SW480 (cell line): ENCODE data around the gene PAQR9.

Source experiments
- DNase-seq: peaks from one replicate; pipeline ENCODE4 v3.0.0-alpha.2; 2016; ENCODE audit warnings: low spot score

Gene PAQR9

GRCh38 chr3:142951794-142952193, 11.7 kb downstream of the PAQR9 start:
- no peak for DNase-seq

DNA sequence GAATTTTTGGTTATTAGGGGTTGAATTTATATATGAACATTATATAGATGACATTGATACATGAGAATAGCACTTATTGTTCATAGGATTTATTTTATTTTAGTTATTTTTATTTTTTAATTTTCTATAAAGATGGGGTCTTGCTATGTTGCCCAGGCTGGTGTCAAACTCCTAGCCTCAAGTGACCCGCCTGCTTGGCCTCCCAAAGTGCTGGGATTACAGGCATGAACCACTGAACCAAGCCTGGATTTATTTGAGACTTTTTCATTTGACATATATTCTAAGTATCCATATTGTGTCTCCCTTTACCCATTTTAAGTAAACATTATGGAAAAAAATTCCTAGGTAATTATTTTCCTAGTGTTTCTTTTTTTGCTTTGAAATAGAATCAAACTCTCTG, 12.5 kb downstream of the PAQR9 start:
- no peak for DNase-seq

- DNase-seq: no peak
These were observed 15.5 kb downstream of the PAQR9 start for GRCh38 chr3:142947799-142948575.

GRCh38 chr3:142947352-142947751, 16.1 kb downstream of the PAQR9 start:
- DNase-seq: no peak

GRCh38 chr3:142946861-142947260, 16.6 kb downstream of the PAQR9 start:
- DNase-seq: no peak

- DNase-seq: no peak
These were observed 18.5 kb downstream of the PAQR9 start for GRCh38 chr3:142945023-142945422.

DNA sequence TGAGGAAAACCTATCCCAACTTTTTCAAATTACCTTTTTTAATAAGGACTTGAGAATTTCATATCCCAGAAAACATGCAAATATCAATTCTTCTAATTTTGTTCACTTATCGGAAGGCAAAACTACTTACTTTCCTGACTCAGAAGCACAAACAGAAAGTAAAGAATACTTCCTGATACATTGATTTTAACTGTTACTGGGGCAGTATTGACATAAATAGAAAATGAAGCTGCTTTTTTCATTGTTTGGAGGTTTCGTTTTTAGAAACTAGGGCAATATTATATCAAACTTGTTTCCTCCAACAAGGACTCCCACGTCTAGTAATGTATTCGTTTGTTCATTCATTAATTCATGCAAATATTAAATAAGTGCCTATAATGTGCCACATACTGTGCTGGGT, 19.1 kb downstream of the PAQR9 start:
- no peak for DNase-seq

DNA sequence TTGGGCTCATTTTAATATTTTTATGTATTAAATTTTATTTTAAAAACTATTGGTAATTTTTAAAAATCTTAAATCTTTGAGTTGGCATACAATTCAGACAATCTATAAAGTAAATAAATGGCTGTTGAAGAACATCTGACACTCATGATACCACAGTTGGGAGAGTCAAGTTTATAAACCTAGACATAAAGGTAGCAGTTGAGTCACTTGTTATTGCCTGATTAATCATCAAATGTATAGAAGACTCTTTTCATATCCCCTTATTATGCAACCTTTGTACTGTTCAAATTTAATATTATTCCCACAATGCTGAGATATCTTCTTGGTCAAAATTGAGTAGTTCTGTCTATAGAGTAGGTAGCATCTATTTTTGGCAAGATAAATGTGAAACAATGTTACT, 19.6 kb downstream of the PAQR9 start:
- DNase-seq: no peak

GRCh38 chr3:142943349-142943748, 20.1 kb downstream of the PAQR9 start:
- DNase-seq: no peak

DNA sequence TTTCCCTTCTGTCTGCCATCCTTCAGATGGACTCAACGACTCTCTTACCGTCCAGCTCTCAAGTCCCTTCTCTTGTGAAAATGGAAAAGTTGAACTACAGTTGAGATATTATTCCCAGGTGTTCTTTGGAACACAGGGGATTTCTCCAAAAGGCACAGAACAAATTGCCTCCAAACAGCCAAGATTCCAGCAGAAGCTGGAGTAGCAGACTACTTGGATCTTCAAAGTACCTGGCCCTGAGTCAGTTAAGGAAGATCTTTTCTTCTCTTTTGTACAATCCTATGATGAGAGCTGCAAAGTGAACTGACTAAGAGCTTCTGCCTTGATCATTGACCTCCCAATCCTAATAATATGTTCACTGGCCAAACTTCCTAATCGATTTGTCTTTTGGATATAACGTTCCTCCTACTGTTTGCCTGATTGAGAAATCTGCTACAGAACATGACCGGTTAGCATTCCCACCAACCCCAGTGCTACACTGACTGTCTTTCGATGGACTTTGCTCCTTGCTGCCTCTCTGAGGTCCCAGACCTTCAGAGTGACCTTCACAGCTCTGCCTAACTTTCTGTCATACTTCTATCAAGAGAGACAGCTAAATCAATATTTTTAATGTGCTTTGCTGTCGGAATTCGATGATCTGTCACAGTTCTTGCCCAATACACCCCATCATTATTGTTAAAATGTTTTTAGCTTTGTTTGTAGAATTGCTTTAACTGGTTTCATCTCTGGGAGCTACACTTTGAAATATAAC, 21.9 kb downstream of the PAQR9 start:
- no peak for DNase-seq

- DNase-seq: no peak
These were observed 23.0 kb downstream of the PAQR9 start for GRCh38 chr3:142940472-142940871.

DNA sequence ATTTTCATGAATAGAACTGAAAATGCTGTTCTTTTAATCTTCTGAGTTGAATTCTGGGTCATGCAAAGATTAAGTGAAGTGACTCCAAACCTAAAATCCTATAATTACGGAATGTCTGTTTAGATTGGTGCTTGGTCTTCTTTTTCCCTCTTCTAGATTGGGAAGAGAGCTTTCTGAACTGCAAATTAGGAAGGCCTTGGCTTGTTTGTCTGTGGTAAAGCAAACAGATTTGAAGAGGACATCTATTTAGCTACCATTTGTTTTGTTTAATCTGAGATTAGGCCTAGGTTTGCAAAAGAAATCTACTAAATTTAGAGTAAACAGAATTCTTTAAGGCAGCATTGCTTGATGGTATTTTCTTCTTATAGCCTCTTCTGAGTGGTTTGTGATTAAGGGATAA, 23.5 kb downstream of the PAQR9 start:
- no peak for DNase-seq

GRCh38 chr3:142935963-142936362, 27.5 kb downstream of the PAQR9 start:
- DNase-seq: no peak

DNA sequence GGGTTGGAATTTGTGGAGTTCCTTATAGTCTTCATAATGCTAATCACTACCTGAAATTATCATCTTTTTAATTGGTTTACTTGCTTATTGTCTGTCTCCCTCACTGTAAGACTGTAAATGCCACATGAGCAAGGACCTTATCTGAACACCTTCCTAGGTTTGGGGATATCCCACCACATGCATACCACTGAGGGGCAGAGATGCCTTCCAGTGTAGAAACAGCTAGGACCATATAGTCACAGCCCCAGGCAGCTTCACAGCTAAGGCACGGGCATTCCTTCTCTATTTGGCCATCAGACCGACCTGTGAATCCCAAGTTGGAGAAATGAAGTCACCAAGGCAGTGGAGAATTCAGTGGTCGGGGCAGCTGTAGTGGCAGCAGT, 28.6 kb downstream of the PAQR9 start:
- DNase-seq: no peak

DNA sequence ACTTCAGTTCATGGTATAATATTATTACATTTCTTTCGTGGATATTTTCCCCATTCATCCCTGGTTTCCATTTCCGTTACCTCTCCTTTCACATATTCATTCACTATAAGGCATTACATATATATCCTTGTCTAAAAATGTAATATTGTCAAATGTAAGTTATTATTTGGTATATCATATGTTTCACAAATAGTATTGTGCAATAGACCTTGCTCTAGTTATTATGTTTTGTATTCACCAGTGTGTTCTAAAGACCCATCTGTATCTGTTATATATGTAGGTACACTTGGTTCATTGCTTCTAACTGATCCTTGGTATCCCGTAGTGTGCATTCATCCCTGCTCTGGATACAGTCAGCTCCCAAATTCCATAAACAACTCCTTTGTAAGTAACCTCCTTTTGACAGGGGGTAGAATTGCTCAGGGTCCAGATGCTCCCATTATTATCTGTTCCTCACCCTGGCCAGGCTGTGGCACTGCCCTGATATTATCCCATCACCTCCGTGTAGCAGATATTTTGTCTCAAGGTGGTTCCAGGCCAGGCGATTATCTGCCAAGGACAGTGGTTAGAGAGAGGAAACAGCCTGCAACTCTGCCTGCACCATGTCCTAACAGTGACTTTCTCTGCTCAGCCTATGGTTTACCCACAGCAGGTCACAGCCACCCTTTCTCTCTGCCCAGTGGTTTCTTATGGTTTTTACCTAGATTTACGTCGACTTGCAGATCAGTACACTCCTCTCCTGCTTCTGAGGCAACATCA, 29.2 kb downstream of the PAQR9 start:
- DNase-seq: no peak

GRCh38 chr3:142931222-142931621, 32.3 kb downstream of the PAQR9 start:
- DNase-seq: no peak

DNA sequence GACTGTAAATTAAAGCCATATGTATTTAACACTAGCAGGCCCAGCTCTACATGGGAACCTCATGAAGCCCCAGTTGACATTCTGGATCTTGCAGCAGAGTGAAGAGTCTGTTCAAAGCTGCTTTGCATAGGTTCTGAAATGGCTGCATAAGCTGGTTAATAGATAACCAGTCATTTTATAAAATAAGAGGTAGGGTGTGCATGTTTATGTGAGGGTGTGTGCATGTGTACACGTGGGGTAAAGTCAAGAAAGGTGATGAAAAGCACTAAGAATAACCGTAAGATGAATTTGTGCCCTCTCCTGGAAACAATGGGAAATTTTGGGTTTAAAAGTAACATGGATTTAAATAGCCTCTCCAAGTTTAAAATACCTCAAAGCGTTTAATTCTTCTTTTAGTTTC, 33.0 kb downstream of the PAQR9 start:
- DNase-seq: no peak

DNA sequence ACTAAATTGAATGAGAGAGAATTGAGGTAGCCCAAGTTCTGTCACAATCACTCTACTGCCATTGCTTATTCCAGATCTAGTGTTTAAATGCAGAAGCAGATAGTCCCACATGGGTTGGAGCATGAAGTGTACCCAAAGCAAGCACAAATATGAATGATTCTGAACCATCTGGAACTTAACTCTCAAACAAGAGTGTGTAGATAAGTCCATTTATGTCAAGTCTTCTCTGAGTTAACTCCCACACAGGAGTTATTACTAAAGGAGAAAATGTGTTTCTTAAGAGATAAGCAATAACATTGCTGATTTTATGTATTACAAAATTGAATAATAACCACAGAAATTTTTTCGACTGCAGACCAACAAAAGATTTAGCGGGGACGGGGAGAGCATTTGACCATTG, 33.6 kb downstream of the PAQR9 start:
- no peak for DNase-seq

DNA sequence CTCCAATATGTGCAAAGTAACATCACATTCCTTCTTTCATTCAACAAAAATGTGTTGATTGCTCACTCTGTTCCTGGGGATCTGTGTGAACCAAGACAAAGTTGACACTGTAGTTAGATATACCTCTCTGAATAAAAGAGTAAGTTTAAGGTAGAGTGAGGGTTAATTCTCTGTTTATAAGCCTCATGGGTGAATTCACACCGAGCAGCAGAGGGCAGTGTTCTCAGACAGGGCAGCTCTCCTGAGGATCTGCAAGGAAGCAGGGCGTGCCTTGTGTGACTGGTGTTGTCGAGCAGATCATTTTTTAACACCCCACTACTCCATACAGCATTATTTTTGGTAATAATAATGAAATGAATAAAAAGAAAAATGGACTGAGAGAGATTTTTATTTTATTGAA, 34.4 kb downstream of the PAQR9 start:
- peak; percentile 75 for DNase-seq

GRCh38 chr3:142926368-142926944, 37.0 kb downstream of the PAQR9 start:
- DNase-seq: no peak

GRCh38 chr3:142925140-142925539, 38.3 kb downstream of the PAQR9 start:
- no peak for DNase-seq

- DNase-seq: no peak
These were observed 39.8 kb downstream of the PAQR9 start for GRCh38 chr3:142923694-142924093.

- no peak for DNase-seq
These were observed 46.9 kb downstream of the PAQR9 start for GRCh38 chr3:142916605-142917004.
